ENCODE data around the gene DNAI1. TPM values are rescaled to one million over a fixed set of nuclear protein-coding genes. Genes with fewer than 3 reads are reported as not detected.

DNAI1 gene
- total RNA-seq, 4 donors from 2014 or later: 0.51 TPM; not detected in 3

- TF ChIP-seq CTCF (IDR thresholded peaks at IDR 0.05; ENCODE audit: low read depth): no peak
Measured at GRCh38 chr9:34477541-34477940, 18.9 kb downstream of the DNAI1 start.

GRCh38 chr9:34479431-34479866 is 20.8 kb downstream of the DNAI1 start:
- no peak for TF ChIP-seq CTCF (IDR thresholded peaks at IDR 0.05; ENCODE audit: low read depth)

- TF ChIP-seq CTCF (IDR thresholded peaks at IDR 0.05; ENCODE audit: low read depth): no peak
Measured at GRCh38 chr9:34484678-34485077, 26.1 kb downstream of the DNAI1 start.

- TF ChIP-seq CTCF (IDR thresholded peaks at IDR 0.05; ENCODE audit: low read depth): no peak
Measured at GRCh38 chr9:34485822-34486221, 27.2 kb downstream of the DNAI1 start.

- TF ChIP-seq CTCF (IDR thresholded peaks at IDR 0.05; ENCODE audit: low read depth): no peak
Measured at GRCh38 chr9:34486572-34486971, 28.0 kb downstream of the DNAI1 start.

GRCh38 chr9:34490360-34490759 is 31.8 kb downstream of the DNAI1 start:
- TF ChIP-seq CTCF (IDR thresholded peaks at IDR 0.05; ENCODE audit: low read depth): no peak

GRCh38 chr9:34490760-34491159 is 32.2 kb downstream of the DNAI1 start:
- no peak for TF ChIP-seq CTCF (IDR thresholded peaks at IDR 0.05; ENCODE audit: low read depth)
